NCI-H1105 treated with DMSO at 0.1 percent for 48 hours (cell line): ENCODE data around the gene SPDEF.

Experiments used
- DNase-seq: peaks from one replicate; lab custom pipeline; 2025; lab: John Stamatoyannopoulos, UW

SPDEF gene

GRCh38 chr6:34514593-34515472 lies 41.3 kb downstream of the SPDEF start:
- no peak for DNase-seq

- no peak for DNase-seq
These were observed 42.0 kb downstream of the SPDEF start for GRCh38 chr6:34514112-34514511.

GRCh38 chr6:34513646-34514045 lies 42.5 kb downstream of the SPDEF start:
- DNase-seq, result no peak

- DNase-seq, result no peak
These were observed 43.4 kb downstream of the SPDEF start for GRCh38 chr6:34512738-34513115.

- no peak for DNase-seq
These were observed 44.0 kb downstream of the SPDEF start for GRCh38 chr6:34511915-34512737.

GRCh38 chr6:34511214-34511914 lies 44.8 kb downstream of the SPDEF start:
- DNase-seq, result no peak

GRCh38 chr6:34510299-34510698 lies 45.8 kb downstream of the SPDEF start:
- DNase-seq, result no peak

- no peak for DNase-seq
These were observed 46.3 kb downstream of the SPDEF start for GRCh38 chr6:34509782-34510181.

- no peak for DNase-seq
These were observed 47.7 kb downstream of the SPDEF start for GRCh38 chr6:34508425-34508824.

- no peak for DNase-seq
These were observed 49.4 kb downstream of the SPDEF start for GRCh38 chr6:34506718-34507117.

GRCh38 chr6:34497411-34497810 lies 58.7 kb downstream of the SPDEF start:
- no peak for DNase-seq

GRCh38 chr6:34496103-34496685 lies 59.9 kb downstream of the SPDEF start:
- DNase-seq, result peak; percentile 95

- DNase-seq, result no peak
These were observed 61.2 kb downstream of the SPDEF start for GRCh38 chr6:34494973-34495372.

- no peak for DNase-seq
These were observed 62.8 kb downstream of the SPDEF start for GRCh38 chr6:34493344-34493743.

- DNase-seq, result no peak
These were observed 65.1 kb downstream of the SPDEF start for GRCh38 chr6:34491091-34491430.

- no peak for DNase-seq
These were observed 65.6 kb downstream of the SPDEF start for GRCh38 chr6:34490390-34491090.

- no peak for DNase-seq
These were observed 66.8 kb downstream of the SPDEF start for GRCh38 chr6:34489207-34489805.
